Right lobe of liver (tissue), 6 donors: ENCODE results near the gene FGF14. TPM values are rescaled to one million over a fixed set of nuclear protein-coding genes. Genes with fewer than 3 reads are reported as not detected.

Experiments
- ATAC-seq, 4 donors: fragments of 200-7000 bp; cut with Tn5 transposase; one replicate each; pipeline ENCODE4 v1.9.1; 2020; ENCODE audit warnings: mild to moderate bottlenecking in 4 of 4, moderate library complexity in 4 of 4
- DNase-seq, 3 donors: peaks; one replicate each; pipeline ENCODE4 v3.0.0-alpha.2; 2020
- H3K27ac ChIP-seq, 3 donors: fragments of 200-600 bp; one replicate each; pipeline ENCODE4 v1.8.0; 2022
- H3K27me3 ChIP-seq, 2 donors: fragments of 200-600 bp; one replicate each; pipeline ENCODE4 v1.8.0; 2022
- H3K36me3 ChIP-seq, 4 donors: fragments of 200-600 bp; sonication (generic) in 1 of 4; one replicate each; pipeline versions ENCODE4 v1.5.1 to v1.8.0; 2017 to 2022; ENCODE audit warnings: control low read depth in 1 of 4
- H3K4me1 ChIP-seq, 4 donors: fragments of 200-600 bp; sonication (generic) in 1 of 4; one replicate each; pipeline versions ENCODE4 v1.5.1 to v1.8.0; 2017 to 2022; ENCODE audit warnings: control low read depth in 1 of 4
- H3K4me3 ChIP-seq, 3 donors: fragments of 200-600 bp; one replicate each; pipeline ENCODE4 v1.8.0; 2022
- H3K9me3 ChIP-seq, 4 donors: fragments of 200-600 bp; sonication (generic) in 1 of 4; one replicate each; pipeline versions ENCODE4 v1.5.1 to v1.8.0; 2017 to 2022; ENCODE audit warnings: control low read depth in 1 of 4
- POLR2A ChIP-seq: fragments of 450-650 bp; IDR thresholded peaks from one replicate; pipeline ENCODE4 v1.6.1; 2017; ENCODE audit warnings: antibody characterized with exemption, mild to moderate bottlenecking
- whole genome bisulfite sequencing: methylation state at CpG from one replicate; pipeline ENCODE4 v1.1.6; 2018; ENCODE audit warnings: low coverage, low lambda C conversion rate; ENCODE audit not compliant: insufficient coverage; ENCODE audit errors: missing lambda C conversion rate; 5-methylcytosine and 5-hydroxymethylcytosine counted together
- intact Hi-C, 2 donors: fragments of 100-400 bp; cut with DNase I; formaldehyde crosslinking; loops; one replicate each; pipeline versions ENCODE4 v1.11.2 to v1.14.1; 2022
- total RNA-seq, 6 experiments: library from RNA; depleted of rRNA in 2 of 6; stranded (reverse); fragments of >200 nt in 2 of 6; fragmentation: NEBNext Ultra II Directional in 3 of 6; extraction: Animal tissue kit (Norgen Biotek cat#: 25700) in 3 of 6; gene quantifications; one replicate each; pipeline versions ENCODE4 v1.1.0 to v1.2.4, GENCODE V29; 2016 to 2023
- TF ChIP-seq, protein P1 (sequence below), 4 donors: fragments of 200-600 bp in 3 of 4; fragments of 450-650 bp in 1 of 4; IDR thresholded peaks; one replicate each; pipeline versions ENCODE4 v1.5.1 to v1.8.0; 2016 to 2022; ENCODE audit warnings: antibody characterized with exemption in 4 of 4, mild to moderate bottlenecking in 2 of 4
- donor health status: DM: no; HTN: yes; CAD: no.
- donor health status: DM: no; HTN: no; CAD: no.
- donor health status: DM: no; HTN: no; CAD: no.
- donor health status: DM: no; HTN: yes; CAD: no.
- donor health status: DM: no; HTN: yes; CAD: no.

FGF14 gene
- total RNA-seq, 6 experiments from 2014 or later: 0.42 to 6.3 (median 1.2) TPM

GRCh38 chr13:101875717-101876393, 526.0 kb downstream of the FGF14 start:
- DNase-seq (peak; percentile 52 to 87 (median 58)), ATAC-seq (peak; percentile 98 to 100 (median 99))
- no peak overlapping the region for H3K4me3 ChIP-seq
- H3K27ac ChIP-seq: no peak overlapping the region
- no peak for TF ChIP-seq POLR2A
- TF ChIP-seq, protein P1, sequence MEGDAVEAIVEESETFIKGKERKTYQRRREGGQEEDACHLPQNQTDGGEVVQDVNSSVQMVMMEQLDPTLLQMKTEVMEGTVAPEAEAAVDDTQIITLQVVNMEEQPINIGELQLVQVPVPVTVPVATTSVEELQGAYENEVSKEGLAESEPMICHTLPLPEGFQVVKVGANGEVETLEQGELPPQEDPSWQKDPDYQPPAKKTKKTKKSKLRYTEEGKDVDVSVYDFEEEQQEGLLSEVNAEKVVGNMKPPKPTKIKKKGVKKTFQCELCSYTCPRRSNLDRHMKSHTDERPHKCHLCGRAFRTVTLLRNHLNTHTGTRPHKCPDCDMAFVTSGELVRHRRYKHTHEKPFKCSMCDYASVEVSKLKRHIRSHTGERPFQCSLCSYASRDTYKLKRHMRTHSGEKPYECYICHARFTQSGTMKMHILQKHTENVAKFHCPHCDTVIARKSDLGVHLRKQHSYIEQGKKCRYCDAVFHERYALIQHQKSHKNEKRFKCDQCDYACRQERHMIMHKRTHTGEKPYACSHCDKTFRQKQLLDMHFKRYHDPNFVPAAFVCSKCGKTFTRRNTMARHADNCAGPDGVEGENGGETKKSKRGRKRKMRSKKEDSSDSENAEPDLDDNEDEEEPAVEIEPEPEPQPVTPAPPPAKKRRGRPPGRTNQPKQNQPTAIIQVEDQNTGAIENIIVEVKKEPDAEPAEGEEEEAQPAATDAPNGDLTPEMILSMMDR (IDR thresholded peaks at IDR 0.05): no peak
- intact Hi-C loops: no loop called here
- no peaks in the 10 kb centered on the region for H3K9me3 ChIP-seq
- peaks cover 0 to 6% (median 2%) of the 10 kb centered on the region in 4 donors for H3K4me1 ChIP-seq
- 22% methylated on average over 7 of the region's 7 CpGs for WGBS
- peaks cover 0 to 4% of the 10 kb centered on the region in 2 donors for H3K27me3 ChIP-seq
- no peaks in the 10 kb centered on the region for H3K36me3 ChIP-seq

- WGBS: 59% methylated on average over 3 of the region's 3 CpGs
- Histone ChIP-seq H3K9me3 (no peaks in the 10 kb centered on the region), H3K27me3 (peaks cover 0 to 4% of the 10 kb centered on the region in 2 donors), H3K4me1 (peaks cover 0 to 6% (median 2%) of the 10 kb centered on the region in 4 donors), H3K27ac (no peak overlapping the region), H3K4me3 (no peak overlapping the region), H3K36me3 (no peaks in the 10 kb centered on the region)
- DNase-seq: no peak
- TF ChIP-seq, protein P1 (IDR thresholded peaks at IDR 0.05): no peak
- no peak for TF ChIP-seq POLR2A
- intact Hi-C loops: no loop called here
- ATAC-seq: peak in 1 of 4 donors; percentile 6
Measured at GRCh38 chr13:101875091-101875490, 526.8 kb downstream of the FGF14 start.

GRCh38 chr13:101869553-101869952, 532.3 kb downstream of the FGF14 start:
- DNase-seq (no peak), ATAC-seq (no peak)
- Histone ChIP-seq H3K36me3 (no peaks in the 10 kb centered on the region), H3K9me3 (no peaks in the 10 kb centered on the region), H3K4me3 (no peak overlapping the region), H3K27me3 (no peaks in the 10 kb centered on the region), H3K27ac (no peak overlapping the region), H3K4me1 (no peaks in the 10 kb centered on the region)
- TF ChIP-seq, protein P1 (IDR thresholded peaks at IDR 0.05): no peak
- TF ChIP-seq POLR2A: no peak
- intact Hi-C loops: no loop called here

DNA sequence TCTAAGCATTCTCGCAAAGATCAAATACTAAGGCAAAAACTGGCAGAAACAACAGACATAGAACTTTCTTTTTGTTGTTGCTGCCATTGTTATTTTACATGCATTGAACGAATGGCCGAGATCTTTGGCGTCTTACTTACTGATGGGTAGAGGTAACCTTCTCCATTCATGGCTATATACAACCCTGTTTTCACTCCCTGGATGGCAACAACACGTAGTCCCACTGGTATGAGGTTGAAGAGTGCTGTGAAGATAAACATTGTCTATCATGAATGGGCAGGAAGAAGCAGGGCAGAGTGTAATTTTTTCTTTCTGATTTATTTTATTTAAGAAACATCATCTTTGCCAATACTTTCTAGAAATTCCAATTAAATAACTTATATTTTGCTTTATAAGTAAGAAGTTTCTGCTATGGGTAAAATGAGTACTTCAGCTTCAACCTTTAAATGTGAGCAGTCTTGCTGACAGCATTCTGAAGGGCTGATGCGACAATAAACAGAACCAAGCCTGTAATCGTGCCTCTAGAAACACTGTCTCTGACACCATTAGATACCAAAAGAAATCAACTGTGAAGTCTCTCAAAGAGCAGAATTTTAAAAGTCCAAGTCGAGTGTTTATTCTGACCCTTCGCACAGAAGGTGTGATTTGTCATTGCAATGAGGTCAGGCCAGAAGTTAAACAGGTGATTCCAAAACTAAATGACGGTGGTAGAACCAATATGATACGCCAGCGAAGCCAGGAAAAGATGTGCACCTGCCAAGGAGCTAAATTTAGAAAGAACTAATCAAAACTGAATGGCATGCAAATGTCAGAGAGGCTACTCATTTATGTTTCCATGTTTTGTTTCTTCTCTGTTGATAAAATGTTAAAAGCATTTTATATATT, 533.0 kb downstream of the FGF14 start:
- Histone ChIP-seq H3K4me1 (no peaks in the 10 kb centered on the region), H3K4me3 (no peak overlapping the region), H3K36me3 (no peaks in the 10 kb centered on the region), H3K27ac (no peak overlapping the region), H3K27me3 (no peaks in the 10 kb centered on the region), H3K9me3 (no peaks in the 10 kb centered on the region)
- ATAC-seq: no peak
- intact Hi-C loops: no loop called here
- DNase-seq: no peak
- WGBS: 53% methylated on average over 12 of the region's 12 CpGs
- TF ChIP-seq POLR2A: no peak
